ENCODE results near the gene CCDC88C.
"Not testable (repeated sequence)": the region's sequence is repeated elsewhere in the genome, so short reads cannot be mapped to it uniquely, and the experiment has no call there.

The CCDC88C gene

GRCh38 chr14:91415794-91416743, 1.6 kb downstream of the CCDC88C start:
- FAIRE-seq: no peak

DNA sequence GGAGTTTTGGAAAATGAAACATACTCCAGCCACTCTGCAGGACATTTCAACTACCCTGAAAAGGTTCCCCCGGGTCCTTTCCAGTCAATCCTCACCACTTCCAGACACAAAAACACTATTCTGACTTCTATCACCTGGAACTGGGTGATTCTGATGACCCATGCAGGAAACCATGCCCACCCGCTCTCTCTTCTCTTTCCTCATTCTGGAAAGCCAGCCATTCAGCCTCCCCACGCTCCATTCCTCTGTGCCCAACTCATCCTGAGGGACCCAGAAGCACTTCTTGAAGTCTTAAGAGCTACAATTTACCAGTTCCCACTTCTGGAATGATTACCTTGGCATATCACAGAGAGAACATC, 3.2 kb downstream of the CCDC88C start:
- FAIRE-seq: no peak

DNA sequence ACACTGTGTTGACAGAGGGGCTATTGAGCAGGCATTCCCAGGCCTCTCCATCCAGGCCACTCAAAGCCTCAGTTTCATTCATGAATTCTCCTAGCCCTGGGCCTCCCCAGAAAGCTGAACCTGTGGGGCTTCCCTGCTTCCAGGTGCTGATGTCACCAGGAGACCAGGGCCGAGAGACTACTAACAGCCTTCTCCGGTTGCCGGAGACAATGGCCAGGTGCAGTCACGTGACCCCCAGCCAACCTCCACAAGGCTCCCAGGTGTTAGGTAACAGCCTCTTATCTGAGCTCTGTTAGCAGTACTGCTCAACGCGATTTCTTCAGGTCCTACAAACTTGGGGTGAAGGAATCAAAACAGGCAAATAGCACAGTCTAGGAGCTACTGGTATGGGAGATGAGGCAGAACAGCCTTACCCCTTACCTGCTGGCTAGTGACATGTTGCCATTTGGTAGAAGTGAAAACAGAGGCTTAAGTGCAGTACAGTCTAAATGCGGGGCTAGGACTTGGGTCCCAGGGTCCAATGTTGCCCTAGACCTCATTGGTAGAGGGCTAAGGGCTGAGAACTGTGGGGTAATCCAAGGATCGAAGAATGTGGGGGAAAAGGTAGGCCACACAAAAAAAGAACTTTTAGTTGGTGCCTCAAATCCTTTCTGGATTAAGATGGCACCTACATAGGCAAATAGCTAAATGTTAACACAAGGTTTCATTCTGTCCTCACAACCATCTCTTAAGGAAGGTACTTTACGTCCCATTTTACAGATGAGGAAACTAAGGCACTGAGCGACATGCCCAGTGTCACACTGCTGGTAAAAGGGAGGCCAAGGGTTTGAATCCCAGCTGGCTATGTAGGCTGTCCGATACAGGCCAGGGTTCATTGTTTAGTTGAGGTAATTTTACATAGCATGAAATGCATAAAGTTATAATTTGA, 3.8 kb downstream of the CCDC88C start:
- FAIRE-seq: no peak

DNA sequence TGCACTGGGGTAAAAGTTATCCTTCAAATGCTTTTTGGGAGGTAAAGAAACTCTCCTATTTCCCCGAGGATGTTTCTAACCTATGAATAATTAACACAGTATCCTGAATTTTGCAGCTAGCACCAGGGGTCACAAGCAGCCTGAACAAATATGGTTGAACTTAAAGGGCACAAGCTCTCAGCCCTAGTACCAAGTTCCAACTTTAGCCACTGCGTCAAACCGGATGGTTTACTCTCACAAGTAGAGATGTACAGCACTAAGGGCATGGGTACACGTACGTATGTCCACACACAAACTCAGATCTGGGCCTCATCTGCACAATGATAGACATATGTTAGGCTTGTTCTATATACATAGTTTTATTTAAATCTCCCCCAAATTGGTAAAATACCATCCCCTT, 4.7 kb downstream of the CCDC88C start:
- no peak for FAIRE-seq

DNA sequence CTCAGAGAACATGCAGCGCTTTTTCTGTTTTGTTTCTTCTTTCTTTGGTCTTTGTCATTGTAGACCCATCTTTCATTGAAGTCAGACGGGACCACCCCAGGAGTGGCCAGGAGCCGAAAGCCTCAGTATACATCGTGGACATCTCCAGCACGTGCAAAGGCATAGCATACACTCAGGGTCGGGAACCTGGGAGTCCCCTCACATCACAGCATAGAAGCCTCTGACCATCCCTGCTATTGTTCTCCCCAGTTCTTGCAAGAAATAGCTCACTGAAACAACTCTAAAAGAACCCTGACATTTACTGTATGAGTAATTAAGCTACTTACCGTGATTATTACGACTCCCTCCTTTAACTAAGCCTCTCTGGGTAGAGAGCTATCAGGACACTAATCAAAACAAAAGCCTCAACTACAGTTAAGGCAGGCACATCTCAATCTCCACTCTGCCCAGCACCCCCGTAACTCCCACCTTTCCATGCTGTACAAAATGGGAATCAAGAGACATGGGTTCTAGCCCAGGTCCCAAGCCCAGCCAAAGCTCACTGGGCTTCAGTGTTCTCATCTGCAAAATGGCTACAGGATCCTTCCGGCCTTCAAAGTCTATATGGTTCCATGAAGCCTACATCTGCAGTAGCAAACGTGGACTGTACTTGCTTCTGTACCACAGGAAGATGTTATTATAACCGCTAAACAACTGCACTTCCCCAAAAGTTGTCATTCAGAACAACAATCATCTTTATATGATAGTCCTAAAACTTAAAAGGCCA, 6.7 kb downstream of the CCDC88C start:
- FAIRE-seq: no peak

DNA sequence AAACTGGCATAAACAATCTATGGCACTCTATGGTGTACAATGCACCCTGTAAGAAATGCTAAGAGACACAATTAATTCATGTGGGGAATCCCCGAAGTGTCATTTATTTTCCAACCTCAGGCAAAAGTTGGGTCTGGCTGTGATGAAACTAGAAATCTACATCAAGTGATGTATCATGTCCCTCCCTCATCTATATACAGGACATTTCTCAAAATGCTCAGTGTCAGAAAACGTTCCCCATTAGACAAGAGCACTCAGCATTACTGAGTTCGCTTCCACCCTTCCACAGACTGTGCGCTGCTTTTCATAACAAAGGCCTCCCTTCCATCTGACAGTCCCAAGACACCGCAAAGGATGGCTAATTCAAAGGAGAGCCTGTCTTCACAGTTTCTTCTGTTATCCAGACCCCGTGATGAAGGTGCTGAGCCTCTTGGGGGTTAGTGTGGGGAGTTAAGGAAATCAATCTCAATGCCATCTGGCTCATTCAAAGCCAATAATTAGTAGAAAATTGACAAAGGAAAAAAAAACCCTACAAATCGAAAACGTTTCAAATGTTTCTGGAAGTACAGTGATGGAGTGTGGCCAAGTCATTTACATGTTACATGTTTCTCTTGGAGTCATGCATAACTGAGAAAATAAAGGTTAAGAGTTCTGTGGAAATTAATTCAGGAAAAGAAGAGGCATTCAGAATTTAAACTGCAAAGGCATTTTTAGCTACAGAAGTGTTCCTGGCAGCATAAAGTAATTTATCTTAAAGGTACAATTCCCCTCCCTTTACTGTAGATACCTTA, 7.5 kb downstream of the CCDC88C start:
- no peak for FAIRE-seq

- FAIRE-seq: not testable (repeated sequence)
These were observed 8.4 kb downstream of the CCDC88C start for GRCh38 chr14:91409240-91409639.

- no peak for FAIRE-seq
These were observed 10.6 kb downstream of the CCDC88C start for GRCh38 chr14:91406982-91407381.

DNA sequence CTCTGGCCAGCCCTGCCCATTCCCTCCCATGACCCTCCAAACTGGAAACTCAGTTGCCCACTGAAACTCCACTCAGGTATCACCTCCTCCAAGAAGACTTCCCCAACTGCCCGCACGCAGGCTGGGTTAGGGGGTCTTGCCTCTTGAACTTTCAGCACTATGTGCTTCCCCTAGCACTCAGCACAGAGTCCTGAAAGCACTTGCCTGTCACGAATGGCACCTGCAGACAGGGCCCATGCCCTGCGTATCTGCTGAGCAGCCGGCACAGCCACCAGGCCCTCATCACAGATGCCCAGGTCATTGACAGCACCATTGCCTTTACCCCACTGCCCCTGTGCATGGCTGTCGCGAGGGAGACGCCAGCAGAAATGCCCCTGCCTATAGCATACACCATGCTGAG, 11.2 kb downstream of the CCDC88C start:
- FAIRE-seq: no peak

- FAIRE-seq: no peak
These were observed 11.7 kb downstream of the CCDC88C start for GRCh38 chr14:91405724-91406435.

DNA sequence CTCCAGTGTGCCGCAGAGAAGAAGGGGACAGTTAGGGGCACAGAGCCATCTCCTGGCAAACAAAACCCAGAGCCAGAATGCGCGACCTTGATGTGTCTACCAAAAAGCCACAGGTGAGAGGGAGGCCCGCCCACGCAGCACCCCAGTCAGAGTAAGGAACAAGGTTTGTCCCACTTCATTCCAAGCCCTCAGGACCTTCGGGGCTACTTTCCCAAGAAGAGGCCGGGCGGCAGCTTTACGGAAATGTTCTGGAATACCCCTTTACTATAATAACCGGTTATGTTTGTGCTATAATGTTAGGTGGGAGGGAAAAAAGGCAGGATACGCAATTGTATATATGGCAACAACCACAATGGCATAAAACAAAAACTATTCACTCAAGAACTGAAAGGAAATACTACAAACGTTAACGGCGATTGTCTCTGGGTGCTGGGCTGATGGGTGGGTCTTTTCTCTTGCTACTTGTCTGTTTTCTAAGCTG, 12.3 kb downstream of the CCDC88C start:
- no peak for FAIRE-seq

DNA sequence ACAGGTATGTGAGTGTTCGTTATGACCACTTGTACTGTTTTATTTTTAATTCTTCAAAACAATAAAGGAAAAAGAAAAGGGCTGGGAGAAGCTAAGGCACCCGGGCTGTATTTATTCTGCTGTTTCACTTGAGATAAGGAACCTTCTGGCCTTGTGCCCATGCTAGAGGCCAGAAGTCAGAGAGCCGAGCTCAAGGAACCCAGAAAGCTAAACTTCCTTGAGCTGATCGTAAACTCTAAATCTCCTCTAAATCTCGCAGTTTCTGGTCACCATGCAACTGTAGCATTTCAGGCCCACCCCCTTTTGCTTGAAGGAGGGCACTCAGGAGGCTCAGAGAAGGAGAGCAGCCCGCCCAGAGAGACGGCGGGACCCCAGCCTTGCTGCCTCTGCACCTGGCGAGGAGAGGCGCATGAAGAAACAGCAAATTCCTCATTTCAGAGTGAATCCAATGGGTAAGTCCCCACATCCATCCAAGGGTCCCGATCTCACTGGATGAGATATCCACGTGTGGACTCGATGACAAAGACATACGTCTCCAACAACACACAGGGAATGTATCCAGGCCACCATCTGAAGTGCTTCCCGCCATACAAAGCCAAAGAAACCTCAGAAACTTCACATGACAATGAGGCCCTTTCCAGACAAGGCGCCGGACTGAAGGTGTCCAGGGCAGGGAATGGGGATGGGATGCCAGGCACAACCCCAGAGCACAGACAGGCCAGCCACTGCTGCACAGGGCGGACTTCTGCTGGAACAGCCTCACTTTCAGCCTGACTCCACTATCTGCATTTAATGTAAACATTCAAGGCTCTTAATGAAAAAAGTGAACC, 14.6 kb downstream of the CCDC88C start:
- FAIRE-seq: no peak

DNA sequence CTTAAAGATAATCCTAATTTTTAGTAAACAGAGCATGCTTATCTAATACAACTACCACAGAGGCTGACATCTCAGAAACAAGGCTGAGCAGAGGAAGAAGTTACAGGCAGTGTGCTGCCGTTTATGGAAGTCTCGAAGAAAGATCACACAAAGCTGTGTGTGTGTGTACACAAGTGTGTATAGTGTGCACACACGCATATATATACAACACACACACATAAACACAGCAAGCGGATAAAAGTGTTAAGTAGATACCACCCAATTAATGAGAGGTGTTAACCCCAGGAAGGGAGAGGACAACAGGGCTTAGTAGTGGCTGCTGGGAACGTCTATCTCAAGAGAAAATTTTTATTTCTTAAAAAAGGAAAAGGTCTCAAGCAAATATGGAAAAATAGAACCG, 15.3 kb downstream of the CCDC88C start:
- no peak for FAIRE-seq

- FAIRE-seq: no peak
These were observed 15.9 kb downstream of the CCDC88C start for GRCh38 chr14:91401751-91402150.

GRCh38 chr14:91400696-91401095, 16.9 kb downstream of the CCDC88C start:
- FAIRE-seq: no peak

DNA sequence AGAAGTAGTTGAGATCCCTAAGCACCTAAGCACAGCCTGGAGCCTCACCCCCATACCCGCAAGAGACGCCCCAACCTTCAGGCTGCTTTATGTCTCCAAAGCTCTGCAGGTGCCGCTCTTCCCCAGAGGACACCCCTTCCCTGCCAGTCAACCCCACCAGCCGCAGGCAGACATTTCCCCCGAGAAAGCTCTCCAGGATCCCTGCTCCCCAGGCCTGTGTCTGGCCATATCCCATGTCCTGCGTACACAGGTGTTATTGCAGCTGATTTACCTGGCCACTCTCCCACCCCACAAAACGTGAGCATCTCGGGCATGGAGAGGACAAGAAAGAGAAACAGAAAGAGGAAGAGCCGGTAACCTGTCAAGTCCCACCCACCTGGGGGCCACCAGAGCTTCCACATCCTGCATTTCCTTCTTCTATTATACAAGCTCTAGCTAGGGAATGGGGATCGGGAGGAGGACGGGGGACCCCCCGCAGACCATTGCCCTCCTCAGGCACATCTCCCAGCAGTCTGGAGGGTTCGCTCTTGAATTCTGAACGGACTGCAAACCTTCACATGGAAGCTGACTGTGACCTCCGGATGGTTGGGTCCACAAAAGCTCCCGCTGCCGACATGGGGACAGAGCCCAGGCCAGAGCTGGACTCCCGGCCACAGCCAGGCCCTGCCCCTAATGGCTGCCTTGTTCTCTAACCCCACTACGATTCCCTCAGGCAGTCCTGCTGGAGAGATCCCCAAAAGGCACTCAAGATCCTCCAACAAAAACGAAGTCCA, 17.6 kb downstream of the CCDC88C start:
- FAIRE-seq: no peak

DNA sequence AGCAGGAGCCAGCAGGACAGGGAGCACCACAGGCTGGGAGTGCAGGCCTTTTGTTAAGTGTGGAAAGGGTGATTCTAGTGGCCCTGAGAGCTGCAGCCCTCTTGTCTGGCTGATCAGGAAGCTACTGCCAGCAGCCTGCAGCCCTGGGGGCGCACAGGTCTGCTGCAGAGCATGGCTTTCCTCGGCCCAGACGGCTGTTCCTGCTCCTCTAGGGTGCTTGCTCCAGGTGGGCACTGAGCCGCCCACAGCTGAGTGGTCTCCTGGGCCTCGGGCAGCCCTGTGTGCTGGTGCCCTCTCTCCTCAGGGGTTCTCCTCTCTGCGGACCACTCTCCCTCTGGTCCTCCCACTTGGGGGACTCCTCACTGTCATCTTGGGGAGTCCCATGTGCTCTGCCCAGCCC, 18.9 kb downstream of the CCDC88C start:
- FAIRE-seq: no peak

DNA sequence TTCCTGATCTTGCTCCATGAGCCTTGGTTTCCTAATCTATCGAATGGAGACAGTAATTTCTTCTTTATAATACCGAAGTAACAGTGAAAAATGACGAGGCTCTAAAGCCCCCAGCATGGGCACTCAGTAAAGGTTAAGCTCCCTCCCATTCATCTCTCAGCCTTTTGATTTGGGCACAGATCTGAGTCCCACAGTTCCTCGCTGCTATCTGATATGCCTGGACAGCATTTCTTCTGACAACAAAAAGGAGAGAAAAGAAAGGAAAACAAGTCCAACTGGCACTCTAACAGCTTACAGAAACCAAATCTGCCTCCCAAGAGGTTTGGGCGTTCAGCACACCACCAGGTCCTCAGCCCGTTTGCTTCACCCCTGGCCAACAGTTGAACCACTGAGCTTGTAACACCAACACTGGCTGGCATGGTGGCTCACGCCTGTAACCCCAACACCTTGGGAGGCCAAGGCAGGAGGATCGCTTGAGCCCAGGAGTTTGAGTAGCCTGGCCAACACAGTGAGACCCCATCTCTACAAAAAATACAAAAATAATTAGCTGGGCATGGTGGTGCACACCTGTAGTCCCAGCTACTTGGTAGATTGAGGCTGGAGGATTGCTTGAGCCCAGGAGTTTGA, 19.5 kb downstream of the CCDC88C start:
- FAIRE-seq: no peak

Data from endometrium (tissue), 2 donors.